ENCODE results near the gene TCTA.
A peak's percentile ranks its signal among the peaks of the same experiment; 100 is the strongest.
"Not testable (repeated sequence)": the region's sequence is repeated elsewhere in the genome, so short reads cannot be mapped to it uniquely, and the experiment has no call there.

The TCTA gene

GRCh38 chr3:49411968-49412631 lies at the start of gene TCTA, which contains the start of gene RHOA:
Gene TCTA (plus strand): TSS chr3:49412423. CDS start chr3:49412427, 4 bp downstream.
Gene RHOA (minus strand): TSS chr3:49411976. CDS start chr3:49375589, 36,387 bp downstream.
- peak; percentile 96 to 100 (median 99) for DNase-seq

- no peak for DNase-seq
These were observed 49.7 kb upstream of the TCTA start for GRCh38 chr3:49362561-49362960.

- DNase-seq = no peak
These were observed 41.5 kb upstream of the TCTA start for GRCh38 chr3:49370585-49371290.

GRCh38 chr3:49371946-49372345 lies 40.3 kb upstream of the TCTA start:
- no peak for DNase-seq

- no peak for DNase-seq
These were observed 34.7 kb upstream of the TCTA start for GRCh38 chr3:49377483-49377882.

- no peak for DNase-seq
These were observed 33.9 kb upstream of the TCTA start for GRCh38 chr3:49378249-49378895.

GRCh38 chr3:49383387-49383786 lies 28.8 kb upstream of the TCTA start:
- no peak for DNase-seq

GRCh38 chr3:49385617-49386016 lies 26.6 kb upstream of the TCTA start:
- DNase-seq = no peak

- DNase-seq = no peak
These were observed 26.0 kb upstream of the TCTA start for GRCh38 chr3:49386056-49386756.

GRCh38 chr3:49387721-49388120 lies 24.5 kb upstream of the TCTA start:
- DNase-seq = no peak

GRCh38 chr3:49388289-49388820 lies 23.9 kb upstream of the TCTA start:
- DNase-seq = no peak

- no peak for DNase-seq
These were observed 22.9 kb upstream of the TCTA start for GRCh38 chr3:49389297-49389696.

- DNase-seq = not testable (repeated sequence)
These were observed 20.9 kb upstream of the TCTA start for GRCh38 chr3:49391310-49391709.

- DNase-seq = no peak
These were observed 14.8 kb upstream of the TCTA start for GRCh38 chr3:49397470-49397869.

- DNase-seq = no peak
These were observed 12.8 kb upstream of the TCTA start for GRCh38 chr3:49399461-49399860.

- no peak for DNase-seq
These were observed 10.5 kb upstream of the TCTA start for GRCh38 chr3:49401766-49402165.

GRCh38 chr3:49403891-49404290 lies 8.3 kb upstream of the TCTA start:
- no peak for DNase-seq

GRCh38 chr3:49405570-49405969 lies 6.7 kb upstream of the TCTA start:
- DNase-seq = not testable (repeated sequence)

GRCh38 chr3:49406571-49407565 lies 5.4 kb upstream of the TCTA start:
- DNase-seq = no peak

GRCh38 chr3:49410066-49410845 lies 2.0 kb upstream of the TCTA start:
- DNase-seq = peak in 3 of 6 experiments; percentile 9 to 18 (median 17)

All from stimulated activated naive CD4-positive, alpha-beta T cell (primary cell).